Amygdala (tissue), 56 donors: ENCODE measurements around the gene NFYB.
"Not testable (repeated sequence)": the region's sequence is repeated elsewhere in the genome, so short reads cannot be mapped to it uniquely, and the experiment has no call there.

ENCODE experiments used
- DNase-seq, 56 donors: peaks; one replicate each; lab custom pipeline; 2025; lab: John Stamatoyannopoulos, UW

Gene NFYB

DNA sequence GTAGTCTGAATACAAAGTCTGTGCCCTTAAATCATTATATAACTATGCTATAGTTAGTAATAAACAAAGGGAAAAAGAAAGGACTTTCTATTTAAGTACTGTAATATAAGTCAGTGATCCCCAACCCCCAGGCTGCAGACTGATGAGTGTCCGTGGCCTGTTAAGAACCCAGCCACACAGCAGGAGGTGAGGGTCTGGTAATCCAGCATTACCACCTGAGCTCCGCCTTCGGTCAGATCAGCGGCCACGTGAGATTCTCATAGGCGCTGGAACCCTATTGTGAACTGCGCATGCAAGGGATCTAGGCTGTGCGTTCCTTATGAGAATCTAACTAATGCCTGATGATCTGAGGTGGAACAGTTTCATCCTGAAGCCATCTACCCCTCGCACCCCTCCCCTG lies 15.7 kb downstream of the NFYB start:
- DNase-seq: no peak

DNA sequence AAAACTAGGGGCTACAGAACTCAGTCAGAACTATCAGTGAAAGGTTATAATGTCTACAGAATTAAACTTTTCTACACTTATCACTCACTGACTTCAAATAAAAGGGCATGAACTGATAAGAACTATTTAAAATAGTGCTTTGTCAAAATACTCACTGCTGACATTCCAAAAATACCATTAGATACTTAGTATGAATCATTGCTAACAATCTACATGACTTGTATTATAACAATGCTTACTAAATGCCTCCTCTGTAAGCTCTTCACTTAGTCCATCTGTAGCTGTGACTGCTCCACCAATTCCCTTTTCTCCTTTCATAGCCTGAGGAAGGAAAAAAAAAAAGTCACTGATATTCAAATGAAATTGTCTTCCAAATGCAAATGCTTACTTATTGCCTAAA lies 17.0 kb downstream of the NFYB start:
- no peak for DNase-seq

DNA sequence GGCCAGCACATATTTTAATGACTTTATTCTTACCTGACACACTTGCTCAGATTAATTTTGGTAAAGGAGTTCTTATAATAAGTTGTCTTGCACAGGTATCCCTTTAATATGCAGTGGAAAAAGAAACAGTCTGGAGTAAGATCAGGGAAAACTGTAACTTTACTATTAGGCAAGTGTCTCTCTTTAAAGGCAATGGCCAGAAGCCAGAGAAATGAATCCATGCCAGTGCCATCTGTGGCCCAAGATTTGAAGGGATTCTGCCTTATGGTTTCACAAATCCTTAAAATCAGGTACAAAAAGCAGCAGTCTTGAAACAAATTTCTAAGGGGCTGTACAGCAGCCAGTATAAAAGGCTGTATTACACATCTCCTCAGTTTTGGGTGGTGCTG lies 22.4 kb downstream of the NFYB start:
- no peak for DNase-seq

DNA sequence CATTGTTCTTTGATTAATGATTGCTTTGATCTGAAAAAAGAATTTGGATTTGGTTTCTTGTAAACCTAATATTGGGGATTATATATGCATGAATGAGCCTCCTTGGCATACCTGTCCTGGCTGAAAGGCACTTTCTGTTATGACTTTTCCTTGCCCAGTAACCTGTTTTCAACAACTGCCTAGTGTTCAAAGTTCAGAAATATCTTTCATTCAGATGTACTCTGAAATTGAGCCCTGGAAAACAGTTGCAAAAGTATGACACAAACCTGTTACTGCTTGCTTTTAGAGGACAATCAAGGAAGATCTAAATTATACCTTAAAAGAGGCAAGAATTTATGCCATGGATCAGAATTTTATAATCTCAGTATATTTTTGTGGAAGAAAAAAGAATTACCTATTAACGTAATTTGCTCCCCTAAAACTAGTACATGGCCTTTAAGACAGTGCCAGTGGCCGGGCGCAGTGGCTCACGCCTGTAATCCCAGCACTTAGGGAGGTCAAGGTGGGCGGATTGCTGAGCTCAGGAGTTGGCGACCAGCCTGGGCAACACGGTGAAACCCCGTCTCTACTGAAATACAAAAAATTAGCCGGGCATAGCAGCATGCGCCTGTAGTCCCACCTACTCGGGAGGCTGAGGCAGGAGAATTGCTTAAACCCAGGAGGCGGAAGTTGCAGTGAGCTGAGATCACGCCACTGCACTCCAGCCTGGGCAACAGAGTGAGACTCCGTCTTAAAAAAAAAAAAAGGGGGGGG lies 23.0 kb downstream of the NFYB start:
- not testable (repeated sequence) for DNase-seq

DNA sequence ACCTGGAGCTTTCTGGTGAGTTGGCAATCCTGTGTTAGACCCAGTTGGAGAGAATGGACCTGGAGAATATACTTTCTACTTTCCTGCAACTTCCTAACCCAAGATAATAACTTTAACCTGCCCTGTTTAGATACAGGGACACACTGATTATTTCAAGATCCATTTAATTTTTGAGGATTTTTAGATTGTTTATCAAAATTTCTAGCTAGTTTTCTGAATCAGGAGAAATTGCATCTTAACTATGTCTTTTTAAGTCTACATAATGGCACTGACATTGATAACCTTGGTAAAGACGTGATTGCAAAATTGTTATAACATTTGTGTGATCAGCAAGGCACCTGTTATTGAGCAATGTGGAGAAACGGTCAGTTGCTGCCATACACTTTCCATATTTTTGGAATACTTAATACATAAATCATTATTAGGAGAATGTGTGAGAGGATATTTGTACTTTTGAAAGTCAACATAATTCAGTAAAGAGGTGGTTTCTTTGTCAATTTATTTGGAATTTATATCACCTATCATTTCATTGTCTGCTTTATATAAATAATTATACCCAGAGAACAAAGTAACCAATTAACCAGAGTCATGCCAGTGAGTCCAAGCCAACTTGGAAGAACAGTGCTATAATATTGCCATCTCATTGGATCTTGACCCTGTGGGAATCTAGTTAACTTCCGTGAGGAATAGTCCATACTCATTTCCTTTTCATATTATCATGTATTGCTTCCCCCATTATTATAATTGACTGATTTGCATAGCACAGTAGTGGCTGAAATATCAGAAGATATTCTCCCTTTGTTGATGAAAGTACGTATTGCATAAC lies 28.4 kb downstream of the NFYB start:
- no peak for DNase-seq

DNA sequence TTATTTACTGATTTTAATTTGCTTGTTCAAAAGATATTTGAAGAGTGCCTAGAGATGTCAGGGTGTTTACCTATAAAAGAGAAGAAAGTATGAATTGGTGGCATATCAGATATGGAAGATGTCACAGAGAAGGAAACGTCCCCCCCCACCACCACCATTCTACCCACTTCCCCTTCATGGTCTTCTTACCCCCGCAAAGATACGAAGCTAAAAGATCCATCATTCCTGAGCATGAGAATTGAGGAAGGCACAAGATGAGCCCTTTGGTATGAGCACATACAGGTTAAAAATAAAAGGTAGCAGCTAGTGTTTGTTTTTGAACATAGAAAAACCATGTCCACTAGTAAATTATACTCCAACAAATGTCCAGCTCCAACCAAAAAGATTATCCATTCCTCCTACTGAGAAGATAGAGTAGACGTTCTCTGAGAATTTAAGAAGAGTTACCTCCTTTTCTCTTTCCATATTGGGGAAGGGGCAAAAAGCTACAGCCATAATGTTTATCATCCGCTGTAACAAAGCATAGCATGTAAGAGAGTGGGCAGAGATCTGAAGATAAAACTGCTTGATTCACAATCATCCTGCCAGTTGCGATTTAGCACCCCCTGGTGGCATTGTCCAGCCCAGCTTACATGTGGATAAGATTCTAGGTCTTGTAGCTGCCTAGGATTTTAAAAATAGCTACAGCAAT lies 29.1 kb downstream of the NFYB start:
- peak in 55 of 56 donors; percentile 2 to 92 (median 52) for DNase-seq

DNA sequence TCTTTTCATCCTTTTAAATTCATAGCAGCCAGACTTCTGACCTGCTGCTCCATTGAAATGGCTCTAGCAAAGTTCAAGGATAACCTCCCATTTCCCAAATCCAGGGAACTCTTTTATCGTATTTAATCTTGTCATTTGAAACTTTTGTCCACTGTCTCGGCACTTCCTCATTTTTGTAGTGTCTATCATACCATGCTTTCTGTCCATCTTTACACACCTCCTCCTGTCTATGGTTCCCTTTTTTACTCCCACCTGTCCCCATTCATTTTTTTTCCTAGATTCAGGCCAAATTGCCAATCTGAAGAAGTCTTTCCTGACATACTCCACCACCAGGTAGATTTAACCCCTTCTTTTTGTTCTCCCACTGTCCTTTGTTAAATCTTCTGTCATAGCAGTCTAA lies 31.0 kb downstream of the NFYB start:
- DNase-seq: no peak

DNA sequence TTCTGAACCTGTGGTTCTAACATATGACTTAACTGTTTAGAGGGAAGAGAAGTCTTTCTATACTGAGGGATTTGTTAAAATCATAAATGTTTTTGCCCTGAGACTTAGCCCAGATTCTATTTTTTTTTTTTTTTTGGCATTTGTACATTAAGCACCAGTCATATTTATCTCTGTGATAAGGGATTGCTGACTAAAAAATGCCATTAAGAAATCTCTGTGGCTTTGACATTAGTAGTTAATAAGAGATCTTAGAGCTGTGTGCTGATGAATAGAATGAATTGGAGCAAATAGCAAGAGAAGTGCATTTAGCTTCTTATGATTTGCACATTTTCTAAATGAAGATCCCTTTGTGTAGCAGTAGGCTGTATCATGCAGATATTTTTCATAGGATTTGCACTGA lies 32.5 kb downstream of the NFYB start:
- no peak for DNase-seq

DNA sequence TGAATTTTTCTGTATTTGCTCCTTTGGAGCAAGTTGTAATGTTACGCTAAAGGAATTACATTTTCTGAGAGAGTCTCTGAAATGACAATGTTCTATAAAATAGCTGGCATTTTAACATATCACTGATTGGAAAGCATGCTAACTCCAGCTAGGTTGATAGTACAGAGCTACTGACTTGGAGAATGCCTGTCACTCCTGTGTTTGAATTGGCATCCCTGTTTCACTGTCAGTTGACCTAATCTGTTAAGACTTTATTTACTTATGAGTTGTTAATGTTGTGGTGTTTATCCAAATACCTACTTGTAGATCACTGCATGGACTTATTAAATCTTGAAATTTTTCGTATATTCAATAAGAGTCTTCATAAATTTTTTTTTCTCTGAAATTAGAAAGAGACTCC lies 40.1 kb downstream of the NFYB start:
- DNase-seq: no peak

DNA sequence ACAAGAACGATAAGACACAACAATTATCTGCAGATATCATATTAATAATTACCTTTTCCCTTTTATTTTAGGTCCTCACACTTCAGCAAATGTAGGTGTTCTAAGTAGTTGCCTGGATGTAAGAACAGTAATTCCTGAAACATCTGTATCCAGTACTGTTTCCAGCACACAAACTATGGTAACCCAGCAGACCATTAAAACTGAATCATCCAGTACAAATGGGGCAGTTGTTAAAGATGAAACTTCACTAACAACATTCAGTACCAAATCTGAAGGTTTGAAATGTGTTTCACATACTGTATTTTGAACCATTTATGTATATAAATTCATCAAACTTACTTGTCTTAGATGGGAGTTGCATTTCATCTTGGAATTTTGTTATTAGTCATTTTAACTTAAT lies 42.7 kb downstream of the NFYB start:
- DNase-seq: no peak

DNA sequence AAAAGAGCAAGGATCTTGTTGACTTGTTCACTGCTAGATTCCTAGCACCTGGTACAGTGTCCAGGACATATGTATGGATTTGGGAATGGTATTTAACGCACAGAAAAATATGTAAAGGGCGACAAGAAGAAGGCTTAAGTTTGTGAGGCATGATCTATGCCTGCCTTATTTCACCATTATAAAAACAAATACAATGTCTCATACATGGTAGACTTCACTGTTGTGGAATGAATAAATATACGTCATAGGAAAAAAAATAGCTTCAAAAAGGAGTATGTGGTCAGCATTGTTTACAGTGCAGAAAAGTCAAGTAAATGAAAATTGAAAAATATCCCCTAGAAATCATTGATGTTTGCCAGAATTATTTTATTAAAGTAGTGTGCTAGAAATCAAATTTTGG lies 43.7 kb downstream of the NFYB start:
- no peak for DNase-seq

DNA sequence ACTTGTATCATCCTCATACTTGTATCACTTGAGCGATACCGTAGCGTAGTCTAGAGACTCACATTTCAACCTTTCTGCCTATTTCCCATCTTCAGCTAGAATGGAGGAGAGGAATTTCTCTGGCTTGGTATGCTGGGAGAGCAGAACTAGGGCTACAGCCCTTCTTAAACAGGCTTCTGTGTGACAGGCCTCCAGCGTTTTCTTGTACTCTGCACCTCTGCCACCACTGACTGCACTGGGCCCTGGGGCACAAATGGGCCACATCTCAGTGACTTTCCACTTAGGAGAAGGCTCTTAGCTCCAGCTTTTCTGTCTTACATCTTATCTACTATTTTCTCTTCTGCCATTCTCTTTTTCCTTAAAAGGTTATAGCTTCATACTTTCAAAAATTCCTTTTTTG lies 46.9 kb downstream of the NFYB start:
- DNase-seq: no peak

DNA sequence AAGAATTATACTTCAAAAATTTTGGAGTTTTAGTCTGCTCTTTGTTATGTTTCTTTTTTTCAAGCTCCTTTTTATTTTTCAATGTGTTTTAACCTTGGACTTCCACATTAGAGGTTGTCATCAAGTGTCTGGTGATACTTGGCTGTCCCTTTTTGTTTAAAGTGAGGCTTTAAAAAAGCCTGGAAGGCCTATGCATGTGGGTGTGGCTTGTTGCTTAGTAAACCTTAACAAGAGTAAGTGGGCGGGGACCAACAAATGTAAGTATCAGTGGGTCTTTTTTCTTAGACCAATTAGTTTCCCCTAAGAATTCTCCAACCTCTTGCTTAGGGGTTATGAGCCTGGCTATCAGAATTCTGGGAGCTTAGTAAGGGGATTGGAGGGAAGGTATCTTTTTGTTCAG lies 47.3 kb downstream of the NFYB start:
- no peak for DNase-seq

DNA sequence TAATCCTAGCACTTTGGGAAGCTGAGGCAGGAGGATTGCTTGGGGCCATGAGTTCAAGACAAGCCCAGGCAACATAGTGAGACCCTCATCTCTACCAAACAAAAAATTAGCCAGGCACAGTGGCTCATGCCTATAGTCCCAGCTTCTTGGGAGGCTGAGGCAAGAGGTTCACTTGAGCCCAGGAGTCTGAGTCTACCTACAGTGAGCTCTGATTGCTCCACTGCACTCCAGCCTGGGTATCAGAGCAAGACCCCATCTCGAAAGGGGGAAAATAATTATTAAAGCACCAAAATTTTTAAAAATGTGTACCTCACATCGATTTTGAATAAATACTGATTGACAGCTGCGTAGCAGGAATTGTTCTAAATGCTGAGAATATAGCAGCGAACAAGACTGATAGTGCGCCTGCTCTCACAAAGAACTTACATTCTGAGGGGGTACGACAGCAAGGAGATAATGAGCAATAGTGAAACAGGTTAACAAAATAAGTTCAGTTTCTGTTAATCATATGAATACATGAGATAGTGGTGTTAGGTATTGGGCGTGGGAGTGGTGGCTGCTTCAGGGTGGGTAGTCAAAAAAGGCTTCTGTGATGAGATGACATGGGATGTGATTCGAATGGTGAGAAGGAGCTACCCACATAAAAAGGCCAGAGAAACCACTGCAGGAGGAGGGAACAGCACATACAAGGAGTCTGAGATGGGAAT lies 54.1 kb downstream of the NFYB start:
- DNase-seq: no peak

DNA sequence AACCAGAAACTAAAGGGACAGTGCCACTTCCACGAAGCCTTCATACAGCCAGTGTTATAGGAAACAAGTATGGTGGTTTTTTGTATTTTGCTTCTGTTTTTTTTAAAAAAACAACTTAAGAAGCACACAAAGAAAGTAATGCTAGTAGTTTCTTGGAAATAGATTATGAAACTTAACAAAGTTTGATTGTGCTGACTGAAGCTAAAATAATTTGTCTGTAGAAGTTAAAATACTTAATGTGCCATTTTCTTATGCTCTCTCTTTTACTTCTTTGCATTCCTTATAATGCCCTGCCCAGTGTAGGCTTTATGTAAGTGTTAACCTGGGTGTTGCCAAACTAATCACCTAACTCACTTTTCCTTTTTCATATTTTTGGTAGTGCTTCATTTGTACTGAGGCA lies 57.2 kb downstream of the NFYB start:
- no peak for DNase-seq

DNA sequence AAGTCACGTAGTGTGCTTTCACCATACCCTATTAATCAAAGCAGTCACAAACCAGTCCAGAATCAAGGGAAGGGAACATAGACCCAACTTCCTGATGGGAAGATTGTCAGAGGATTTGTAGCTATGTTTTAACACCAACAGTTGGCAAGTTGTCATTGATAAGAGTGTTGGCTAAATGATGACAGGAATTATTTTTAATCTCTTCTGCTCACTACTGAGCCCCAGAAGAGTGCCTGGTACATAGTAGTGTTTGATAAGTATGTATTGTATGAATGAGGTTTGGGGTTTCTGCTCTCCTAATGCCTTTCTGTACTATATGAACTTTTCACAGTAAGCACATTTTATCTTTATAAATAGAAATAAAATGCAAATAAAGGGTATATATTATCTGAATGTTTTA lies 59.0 kb downstream of the NFYB start:
- no peak for DNase-seq

DNA sequence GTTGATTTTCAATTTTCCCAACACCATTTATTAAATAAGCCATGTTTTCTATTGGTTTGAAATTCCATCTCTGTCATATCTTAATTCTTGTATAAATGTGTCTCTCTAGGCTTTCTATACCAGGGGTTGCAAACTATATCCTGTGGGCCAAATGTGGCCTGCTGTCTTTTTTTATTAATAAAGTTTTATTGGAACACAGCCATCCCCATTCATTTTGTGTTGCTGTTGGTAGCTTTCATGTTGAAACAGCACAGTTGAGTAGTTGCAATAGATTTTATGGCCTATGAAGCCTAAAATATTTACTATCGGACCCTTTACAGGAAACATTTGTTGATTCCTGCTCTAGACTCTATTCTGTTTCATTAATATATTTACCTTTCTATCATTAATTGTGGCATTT lies 64.3 kb downstream of the NFYB start:
- DNase-seq: no peak

DNA sequence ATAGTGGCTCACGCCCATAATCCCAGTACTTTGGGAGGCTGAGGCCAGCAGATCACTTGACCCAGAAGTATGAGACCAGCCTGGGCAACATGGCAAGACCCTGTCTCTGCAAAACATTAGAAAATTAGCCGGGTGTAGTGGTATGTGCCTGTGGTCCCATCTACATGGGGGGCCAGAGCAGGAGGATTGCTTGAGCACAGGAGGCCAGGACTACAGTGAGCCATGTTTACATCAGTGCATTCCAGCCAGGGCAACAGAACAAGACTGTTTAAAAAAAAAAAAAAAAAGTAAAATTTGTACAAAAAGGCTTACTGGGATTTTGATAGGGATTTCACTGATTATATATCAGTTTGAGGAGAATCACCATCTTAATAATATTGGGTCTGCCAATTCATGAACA lies 65.9 kb downstream of the NFYB start:
- no peak for DNase-seq
